HG02938 (cell line): ENCODE results near the gene ROCK2.

Experiments
- ATAC-seq: cut with Tn5 transposase; IDR thresholded peaks from one replicate; pipeline ENCODE4 v1.9.1; 2021; ENCODE audit warnings: mild to moderate bottlenecking, moderate library complexity; ENCODE audit not compliant: unreplicated experiment

The ROCK2 gene

GRCh38 chr2:11344342-11344955 is at the start of gene ROCK2:
TSS of gene ROCK2 (minus strand) at chr2:11344636. CDS start at chr2:11344136, 500 bp downstream.
- ATAC-seq: peak; percentile 44

- no peak for ATAC-seq
Observed at GRCh38 chr2:11393711-11394236, 49.3 kb upstream of the ROCK2 start.

GRCh38 chr2:11391942-11392266 is 47.5 kb upstream of the ROCK2 start:
- no peak for ATAC-seq

GRCh38 chr2:11390399-11390658 is 45.9 kb upstream of the ROCK2 start:
- ATAC-seq: no peak

- no peak for ATAC-seq
Observed at GRCh38 chr2:11389551-11390398, 45.3 kb upstream of the ROCK2 start.

GRCh38 chr2:11389052-11389420 is 44.6 kb upstream of the ROCK2 start:
- ATAC-seq: no peak

- ATAC-seq: no peak
Observed at GRCh38 chr2:11388262-11389051, 44.0 kb upstream of the ROCK2 start.

GRCh38 chr2:11387843-11388242 is 43.4 kb upstream of the ROCK2 start:
- no peak for ATAC-seq

GRCh38 chr2:11387100-11387390 is 42.6 kb upstream of the ROCK2 start:
- no peak for ATAC-seq

GRCh38 chr2:11385847-11386246 is 41.4 kb upstream of the ROCK2 start:
- ATAC-seq: no peak

- no peak for ATAC-seq
Observed at GRCh38 chr2:11385216-11385615, 40.8 kb upstream of the ROCK2 start.

- ATAC-seq: no peak
Observed at GRCh38 chr2:11379558-11379957, 35.1 kb upstream of the ROCK2 start.

- ATAC-seq: peak; percentile 91
Observed at GRCh38 chr2:11377928-11378545, 33.6 kb upstream of the ROCK2 start.

GRCh38 chr2:11376071-11376470 is 31.6 kb upstream of the ROCK2 start:
- no peak for ATAC-seq

- ATAC-seq: no peak
Observed at GRCh38 chr2:11375689-11376027, 31.2 kb upstream of the ROCK2 start.

GRCh38 chr2:11375025-11375688 is 30.7 kb upstream of the ROCK2 start:
- no peak for ATAC-seq

- ATAC-seq: no peak
Observed at GRCh38 chr2:11373096-11373495, 28.7 kb upstream of the ROCK2 start.

GRCh38 chr2:11371092-11371937 is 26.9 kb upstream of the ROCK2 start:
- no peak for ATAC-seq

GRCh38 chr2:11370377-11371091 is 26.1 kb upstream of the ROCK2 start:
- ATAC-seq: no peak
